Suprapubic skin (tissue), 3 donors: ENCODE results near the gene FAM98C.
"Not testable (repeated sequence)": the region's sequence is repeated elsewhere in the genome, so short reads cannot be mapped to it uniquely, and the experiment has no call there.

ENCODE experiments used
- CTCF ChIP-seq, 2 donors: fragments of 200-600 bp in 1 of 2; fragments of 450-650 bp in 1 of 2; sonication (generic) in 1 of 2; IDR thresholded peaks; one replicate each; pipeline ENCODE4 v1.5.1; 2016 to 2019; ENCODE audit warnings: antibody characterized with exemption in 2 of 2, mild to moderate bottlenecking in 1 of 2, moderate library complexity in 1 of 2
- POLR2AphosphoS5 ChIP-seq, 3 donors: sonication (generic); formaldehyde crosslinking; IDR thresholded peaks; one replicate each; pipeline ENCODE4 v1.6.1; 2017; ENCODE audit warnings: antibody characterized with exemption in 3 of 3

GRCh38 chr19:38410407-38410806 is 7.5 kb downstream of the FAM98C start:
- not testable (repeated sequence) for TF ChIP-seq CTCF, POLR2AphosphoS5 (IDR thresholded peaks at IDR 0.05)
